ENCODE data around the gene CES5A. TPM values are rescaled to one million over a fixed set of nuclear protein-coding genes. Genes with fewer than 3 reads are reported as not detected.

CES5A gene
- total and polyA plus RNA-seq, 7 donors = 0.03 TPM; not detected in 6

- 47 to 49% (median 48%) methylated on average over 2 of the region's 2 CpGs for WGBS, 3 donors
- no peak for ATAC-seq
- TF ChIP-seq CTCF (IDR thresholded peaks at IDR 0.05) = no peak
- H3K36me3 ChIP-seq (ENCODE audit: insufficient read depth in 1 of 2, low read depth in 1 of 2) = no peaks in the 10 kb centered on the region
- H3K27ac ChIP-seq = no peak overlapping the region
- no peaks in the 10 kb centered on the region for H3K9me3 ChIP-seq
- H3K4me3 ChIP-seq = no peak overlapping the region
- H3K27me3 ChIP-seq (ENCODE audit: insufficient read depth in 3 of 3, low read length in 2 of 3) = peaks cover 0 to 7% (median 4%) of the 10 kb centered on the region in 3 donors
- intact Hi-C loops (cut with DNase I) = loop anchor here (1.0 to 5.0 kb wide), 3 partner anchors 130 to 378 kb away; no protein-coding TSS in a partner anchor
- DNase-seq = no peak
- H3K4me1 ChIP-seq = no peaks in the 10 kb centered on the region
These were observed 32.1 kb downstream of the CES5A start for GRCh38 chr16:55843105-55843395.

- 37 to 45% (median 41%) methylated on average over 11 of the region's 11 CpGs for WGBS, 3 donors
- intact Hi-C loops (cut with DNase I) = loop anchor here (1.0 to 5.0 kb wide), 3 partner anchors 130 to 377 kb away; no protein-coding TSS in a partner anchor
- Histone ChIP-seq H3K9me3 (no peaks in the 10 kb centered on the region), H3K27ac (no peak overlapping the region), H3K4me1 (no peaks in the 10 kb centered on the region), H3K36me3 (ENCODE audit: insufficient read depth in 1 of 2, low read depth in 1 of 2) (no peaks in the 10 kb centered on the region), H3K4me3 (no peak overlapping the region), H3K27me3 (ENCODE audit: insufficient read depth in 3 of 3, low read length in 2 of 3) (peaks cover 0 to 4% (median 2%) of the 10 kb centered on the region in 3 donors)
- ATAC-seq (peak; percentile 58 to 76 (median 66)), DNase-seq (no peak)
- TF ChIP-seq CTCF (IDR thresholded peaks at IDR 0.05) = peak; percentile 86
These were observed 32.6 kb downstream of the CES5A start for GRCh38 chr16:55842369-55843104.

GRCh38 chr16:55839115-55839514, 36.1 kb downstream of the CES5A start:
- no peaks in the 10 kb centered on the region for H3K36me3 ChIP-seq (ENCODE audit: insufficient read depth in 1 of 2, low read depth in 1 of 2)
- H3K4me1 ChIP-seq = no peaks in the 10 kb centered on the region
- no peak for TF ChIP-seq CTCF (IDR thresholded peaks at IDR 0.05)
- H3K9me3 ChIP-seq = no peaks in the 10 kb centered on the region
- 38 to 43% (median 38%) methylated on average over 2 of the region's 2 CpGs for WGBS, 3 donors
- ATAC-seq = no peak
- no peak overlapping the region for H3K27ac ChIP-seq
- no peaks in the 10 kb centered on the region for H3K27me3 ChIP-seq (ENCODE audit: insufficient read depth in 3 of 3, low read length in 2 of 3)
- no peak for DNase-seq
- H3K4me3 ChIP-seq = no peak overlapping the region
- intact Hi-C loops (cut with DNase I) = no loop called here

DNA sequence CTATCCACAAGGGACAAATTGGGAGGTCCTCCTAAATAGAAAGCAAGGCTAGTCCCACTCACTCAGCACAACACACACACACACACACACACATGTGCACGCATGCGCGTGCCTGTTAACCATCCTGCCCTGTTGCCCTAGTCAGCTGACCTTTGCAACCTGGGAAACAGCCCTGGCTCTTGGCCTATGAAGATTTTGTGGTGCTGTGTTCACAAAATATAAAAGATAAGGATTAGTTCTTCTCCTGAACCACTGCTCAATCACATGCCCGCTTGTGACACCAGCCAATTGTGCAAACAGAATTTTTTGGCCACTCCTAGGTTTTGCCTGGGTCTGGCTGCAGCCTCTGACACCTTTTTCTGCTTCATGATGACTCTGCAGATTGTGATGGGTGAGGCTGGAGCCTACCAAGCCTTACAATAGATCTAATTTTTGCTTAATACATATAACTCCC, 39.0 kb downstream of the CES5A start:
- Histone ChIP-seq H3K4me3 (no peak overlapping the region), H3K27ac (no peak overlapping the region), H3K27me3 (ENCODE audit: insufficient read depth in 3 of 3, low read length in 2 of 3) (no peaks in the 10 kb centered on the region), H3K36me3 (ENCODE audit: insufficient read depth in 1 of 2, low read depth in 1 of 2) (no peaks in the 10 kb centered on the region), H3K4me1 (no peaks in the 10 kb centered on the region), H3K9me3 (no peaks in the 10 kb centered on the region)
- WGBS, 3 donors = 87 to 91% (median 87%) methylated on average over 4 of the region's 4 CpGs
- TF ChIP-seq CTCF (IDR thresholded peaks at IDR 0.05) = no peak
- intact Hi-C loops (cut with DNase I) = no loop called here
- DNase-seq (no peak), ATAC-seq (no peak)

Data from psoas muscle (tissue), 8 donors.